Iris pigment epithelial cell (primary cell): ENCODE measurements around the gene ATP1B4.
A peak's percentile ranks its signal among the peaks of the same experiment; 100 is the strongest.

Experiments
- DNase-seq: peaks from one replicate; pipeline ENCODE4 v3.0.0-alpha.2; 2011; ENCODE audit warnings: low read depth

ATP1B4 gene

DNA sequence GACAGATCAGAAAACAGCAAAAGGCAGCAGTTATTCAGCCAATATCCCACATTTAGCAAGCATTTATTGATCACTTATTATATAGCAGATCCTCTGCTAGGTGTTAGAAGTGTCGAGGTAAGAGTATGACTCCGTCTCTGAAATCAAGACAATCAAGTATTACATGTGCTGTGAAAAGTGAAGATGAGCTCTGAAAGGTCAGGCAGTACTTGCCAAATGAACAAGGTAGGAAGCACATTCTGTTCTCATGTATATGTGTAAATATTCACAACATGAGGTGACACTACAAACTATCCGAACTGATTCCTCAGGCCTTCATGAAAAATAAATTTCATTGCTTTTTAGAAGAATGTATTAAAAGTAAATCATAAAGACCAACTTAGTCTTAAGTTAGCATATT, 15.3 kb downstream of the ATP1B4 start:
- no peak for DNase-seq

DNA sequence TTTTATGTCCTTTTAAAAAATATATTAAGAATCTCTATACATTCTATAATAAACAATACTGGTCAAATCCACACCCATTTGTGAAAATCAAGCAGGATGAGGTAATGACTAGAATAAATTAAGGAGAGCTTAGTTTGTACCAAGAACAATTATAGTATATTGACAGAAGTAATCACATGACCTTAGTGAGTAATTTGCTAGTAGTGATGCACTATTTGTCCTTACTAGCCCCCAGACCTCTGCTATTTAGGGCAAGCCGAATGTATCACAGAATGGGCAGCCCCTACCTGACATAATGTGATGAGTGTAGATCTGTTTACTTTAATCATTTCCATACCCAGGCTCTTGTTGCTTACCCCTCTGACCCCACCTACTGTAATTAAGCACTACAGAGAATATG, 15.8 kb downstream of the ATP1B4 start:
- DNase-seq = no peak

DNA sequence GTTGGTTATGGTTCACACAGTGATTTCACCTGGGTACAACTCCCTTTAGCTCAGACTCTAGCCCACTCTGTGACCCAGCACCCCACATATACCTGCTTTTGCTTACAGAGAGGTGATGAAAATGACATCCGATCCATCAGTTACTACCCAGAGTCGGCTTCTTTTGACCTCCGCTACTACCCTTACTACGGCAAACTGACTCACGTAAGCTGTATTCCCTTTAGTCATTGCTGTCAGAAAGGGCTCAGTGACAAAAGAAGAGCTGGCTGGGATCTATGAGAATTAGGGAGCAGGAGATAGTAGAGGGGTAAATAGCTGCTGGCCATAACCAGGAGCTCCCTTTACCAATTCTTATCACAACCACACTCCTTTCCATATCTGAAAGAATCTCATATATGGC, 16.7 kb downstream of the ATP1B4 start:
- DNase-seq = no peak

DNA sequence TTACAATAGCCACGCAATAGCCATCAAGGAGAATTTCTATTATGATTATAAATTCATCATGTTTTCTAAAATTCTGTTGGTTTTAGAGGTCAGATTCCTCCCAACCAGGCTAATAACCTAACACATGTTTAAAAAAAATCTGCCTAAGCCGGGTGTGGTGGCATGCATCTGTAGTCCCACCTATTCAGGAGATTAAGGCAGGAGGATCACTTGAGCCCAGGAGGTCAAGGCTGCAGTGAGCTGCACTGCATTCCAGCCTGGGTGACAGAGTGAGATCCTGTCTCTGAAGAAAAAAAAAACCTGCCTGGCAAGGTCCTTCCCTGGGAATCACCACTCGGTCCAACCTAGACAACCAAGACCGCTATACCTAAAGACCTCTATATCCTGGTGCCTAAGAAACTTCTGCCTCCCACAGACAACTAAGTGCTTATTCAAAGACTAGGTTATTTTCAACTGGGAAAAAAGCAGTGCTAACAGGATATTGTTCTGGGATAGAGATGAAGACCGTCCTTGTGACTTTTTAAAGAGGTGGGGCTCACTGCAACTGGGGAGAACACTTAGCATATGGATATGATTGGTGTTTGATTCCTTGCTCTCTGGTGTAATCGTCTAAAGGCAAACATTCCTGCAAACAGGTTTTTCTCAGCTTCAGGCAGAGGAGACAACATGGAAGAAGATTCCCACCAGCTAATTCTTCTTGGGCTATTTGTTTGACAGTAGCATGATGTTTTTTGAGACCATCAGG, 18.2 kb downstream of the ATP1B4 start:
- DNase-seq = no peak

DNA sequence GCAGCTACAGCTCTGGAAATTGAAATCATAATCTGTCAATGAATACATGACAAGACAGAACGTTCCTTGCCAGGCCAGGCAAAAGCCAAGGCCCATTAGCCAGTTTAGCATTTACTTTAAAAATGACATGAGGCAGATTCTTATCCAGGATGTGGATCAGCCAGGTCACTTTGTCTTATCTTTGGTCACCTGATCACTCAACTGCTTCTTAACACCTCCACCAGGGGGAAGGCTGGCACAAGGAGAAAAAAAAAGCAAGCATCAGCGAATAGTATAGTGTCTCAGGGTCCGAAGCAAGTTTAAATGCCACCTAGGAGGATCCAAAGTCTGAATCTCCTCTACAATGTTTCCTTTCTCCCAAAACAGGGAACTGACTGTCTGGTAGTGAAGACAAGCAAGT, 18.8 kb downstream of the ATP1B4 start:
- peak; percentile 3 for DNase-seq

DNA sequence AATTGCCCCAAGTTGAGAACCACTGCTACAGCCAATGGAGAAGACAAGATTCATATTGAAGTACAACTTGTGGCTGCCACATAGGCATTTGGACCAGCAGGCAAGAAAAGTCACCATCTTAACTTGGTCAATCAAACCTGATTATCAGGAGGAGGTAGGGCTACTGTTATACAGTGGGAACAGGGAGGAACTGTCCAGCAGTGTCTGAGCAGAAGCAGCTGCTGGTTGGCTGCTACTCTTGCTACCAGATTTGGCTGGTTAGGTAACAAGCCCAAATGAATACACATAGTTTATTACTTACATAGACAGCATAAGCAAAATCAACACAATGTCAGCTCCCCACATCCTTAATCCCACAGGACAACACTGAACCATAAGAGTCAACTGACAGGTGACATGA, 39.4 kb downstream of the ATP1B4 start:
- DNase-seq = peak; percentile 4

DNA sequence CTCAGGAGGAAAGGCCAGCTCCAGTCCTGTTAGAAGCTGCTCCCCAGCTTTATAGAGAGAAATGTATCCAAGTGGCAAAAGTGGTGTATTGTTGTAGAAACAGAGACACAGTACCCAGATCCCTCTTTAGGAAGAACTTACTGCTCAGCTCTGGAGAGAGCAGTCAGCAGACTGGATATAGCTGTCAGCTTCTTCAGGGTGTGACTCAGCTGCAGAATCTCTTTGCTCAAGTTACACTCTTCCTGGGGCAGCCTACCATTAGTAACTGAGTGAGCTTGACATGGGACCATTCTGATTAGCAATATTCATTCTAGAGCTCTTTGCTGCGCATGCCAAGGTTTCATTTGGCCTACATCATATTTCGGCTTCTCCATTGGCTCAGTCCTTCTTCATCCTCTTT, 40.5 kb downstream of the ATP1B4 start:
- DNase-seq = peak; percentile 31

DNA sequence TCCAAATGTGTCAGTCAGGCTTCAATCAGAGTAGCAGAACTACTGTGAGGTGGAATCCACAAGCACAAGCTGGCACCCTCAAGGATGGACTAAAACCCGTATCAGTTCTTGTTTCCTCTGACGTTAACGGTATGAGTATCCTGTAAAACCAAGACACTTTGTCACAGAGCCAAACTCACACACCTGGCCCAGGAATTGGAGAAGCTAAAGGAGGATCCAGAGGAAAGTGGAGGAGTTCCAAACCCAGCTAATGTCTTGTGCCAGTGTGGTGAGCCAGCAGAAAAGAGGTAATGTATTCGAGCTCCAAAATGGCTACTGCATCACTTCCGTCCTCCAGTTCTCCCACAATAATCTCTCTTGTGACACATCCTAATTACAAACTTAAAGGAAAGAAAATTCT, 44.7 kb downstream of the ATP1B4 start:
- DNase-seq = no peak

DNA sequence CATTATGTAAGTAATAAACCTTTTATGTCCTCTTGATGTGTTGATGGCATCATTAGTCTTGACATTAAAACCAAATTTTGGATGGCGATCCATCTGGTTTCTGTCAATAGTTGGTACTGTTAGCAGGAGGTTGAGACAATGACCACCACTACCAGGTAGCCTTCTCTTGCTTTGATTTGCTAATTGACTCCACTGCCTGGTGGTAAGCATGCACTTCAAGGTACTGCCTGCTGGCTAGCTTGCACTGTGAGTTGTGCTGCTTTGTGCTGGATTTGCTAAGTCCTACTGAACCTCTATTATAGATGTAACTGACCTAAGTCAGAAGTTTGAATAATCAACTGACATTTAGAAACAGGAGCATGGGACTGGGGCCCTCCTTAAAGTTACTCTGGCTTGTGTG, 46.3 kb downstream of the ATP1B4 start:
- no peak for DNase-seq

DNA sequence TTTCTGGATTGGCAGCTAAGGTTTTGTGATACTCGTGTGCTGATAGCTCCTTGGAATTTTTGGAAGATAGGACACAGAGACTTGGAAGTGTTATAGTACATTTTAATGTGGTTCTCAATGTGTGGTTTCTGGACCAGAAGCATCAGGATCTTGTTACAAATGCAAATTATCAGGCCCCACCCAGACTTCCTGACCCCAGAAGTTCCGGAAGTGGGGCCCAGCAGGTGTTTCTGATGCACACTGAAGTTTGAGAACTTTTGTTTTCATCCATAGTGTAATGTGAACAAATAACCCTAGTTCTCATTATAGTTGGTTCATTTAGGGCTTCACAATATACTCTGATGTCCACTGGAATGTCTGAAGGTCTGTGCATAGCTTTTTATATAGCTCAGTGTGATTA, 57.6 kb downstream of the ATP1B4 start:
- DNase-seq = no peak

DNA sequence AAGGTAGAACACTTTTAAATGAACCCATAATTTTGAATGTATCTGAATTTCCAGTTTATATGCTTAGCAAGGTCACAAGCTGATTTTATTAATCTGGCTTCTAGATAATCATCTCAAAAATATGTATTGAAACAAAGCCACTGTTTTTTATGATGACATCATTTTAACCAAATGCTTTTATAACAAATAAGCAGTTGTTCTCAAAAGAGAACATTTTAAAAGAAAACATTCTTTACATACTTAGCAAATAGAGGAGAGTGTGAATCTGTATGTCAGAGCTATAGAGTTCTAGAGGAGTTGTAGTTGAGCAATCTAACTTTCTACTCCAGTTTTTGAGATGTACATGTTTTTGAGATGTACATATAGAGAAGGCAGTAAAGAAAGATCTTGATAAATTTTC, 64.7 kb downstream of the ATP1B4 start:
- peak; percentile 30 for DNase-seq

DNA sequence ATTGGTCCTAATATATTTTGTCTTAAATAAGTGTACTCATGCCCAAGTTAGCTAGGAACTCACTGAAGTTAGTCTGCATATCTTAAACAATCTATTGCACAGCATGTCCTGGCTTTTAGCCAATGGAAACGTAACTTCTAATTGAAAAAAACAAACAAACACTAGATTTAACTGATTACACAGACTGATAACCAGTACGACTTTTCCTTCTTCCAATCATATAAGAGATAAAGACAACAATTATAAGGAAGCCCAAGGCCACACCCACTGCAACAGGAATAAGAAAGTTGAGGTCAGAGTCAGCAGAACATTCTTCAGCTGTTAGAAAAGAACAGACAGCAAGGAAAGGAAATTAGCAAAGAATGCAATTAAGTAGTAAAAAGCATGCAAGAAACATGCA, 66.4 kb downstream of the ATP1B4 start:
- peak; percentile 32 for DNase-seq

DNA sequence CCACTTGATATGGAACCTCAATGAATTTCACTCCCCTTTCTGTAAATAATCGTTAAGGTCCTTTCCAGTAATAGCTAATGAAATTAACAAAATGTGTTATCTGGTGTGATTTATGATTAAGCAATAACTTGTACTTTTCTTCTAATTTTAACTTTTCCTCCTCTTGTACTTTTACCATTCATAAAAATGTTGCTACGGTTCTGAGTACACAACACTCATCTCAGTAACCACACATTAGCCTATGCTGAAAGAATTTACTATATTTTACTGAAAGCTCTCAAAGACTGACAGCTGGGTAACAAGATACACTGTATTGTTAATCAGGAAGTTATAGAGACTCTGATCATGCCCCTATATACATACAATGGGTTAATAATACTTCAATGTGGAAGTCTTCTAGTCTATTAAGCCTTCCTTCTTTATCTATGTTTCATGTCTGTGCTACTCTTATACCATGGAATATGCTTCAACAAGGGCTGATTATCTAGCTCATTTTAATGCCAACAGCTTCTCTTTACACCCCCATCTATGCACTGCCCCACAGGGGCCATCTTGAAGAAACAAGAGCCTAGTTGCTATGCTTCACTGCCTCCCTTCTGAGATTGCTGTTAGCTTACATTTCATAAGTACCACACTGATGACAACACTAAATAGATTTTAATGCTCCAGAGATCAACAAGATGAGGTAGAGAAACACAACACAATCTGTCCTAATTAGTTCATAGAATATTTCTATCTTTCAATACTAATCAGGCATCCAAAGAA, 68.1 kb downstream of the ATP1B4 start:
- no peak for DNase-seq
